HG02938 (cell line): ENCODE results near the gene RBM44.
"Not testable (repeated sequence)": the region's sequence is repeated elsewhere in the genome, so short reads cannot be mapped to it uniquely, and the experiment has no call there.

ENCODE experiments used
- ATAC-seq: cut with Tn5 transposase; IDR thresholded peaks from one replicate; pipeline ENCODE4 v1.9.1; 2021; ENCODE audit warnings: mild to moderate bottlenecking, moderate library complexity; ENCODE audit not compliant: unreplicated experiment

RBM44 gene

GRCh38 chr2:237841051-237841450 is 42.5 kb downstream of the RBM44 start:
- ATAC-seq = no peak

- ATAC-seq = not testable (repeated sequence)
Observed at GRCh38 chr2:237848940-237849339, 50.4 kb downstream of the RBM44 start.

- ATAC-seq = no peak
Observed at GRCh38 chr2:237854295-237854694, 55.7 kb downstream of the RBM44 start.

- ATAC-seq = no peak
Observed at GRCh38 chr2:237857791-237858190, 59.2 kb downstream of the RBM44 start.

GRCh38 chr2:237858294-237859081 is 59.9 kb downstream of the RBM44 start:
- ATAC-seq = no peak

- ATAC-seq = no peak
Observed at GRCh38 chr2:237859082-237859433, 60.5 kb downstream of the RBM44 start.

- ATAC-seq = no peak
Observed at GRCh38 chr2:237859533-237860272, 61.1 kb downstream of the RBM44 start, which contains the start of gene RAMP1. Gene RAMP1, plus strand, starts transcription at chr2:237859623. Its CDS starts 53 bp downstream, at chr2:237859676.

GRCh38 chr2:237860273-237860935 is 61.8 kb downstream of the RBM44 start:
- no peak for ATAC-seq

GRCh38 chr2:237861875-237862527 is 63.4 kb downstream of the RBM44 start:
- ATAC-seq = no peak

GRCh38 chr2:237862528-237862895 is 63.9 kb downstream of the RBM44 start:
- ATAC-seq = no peak

GRCh38 chr2:237863102-237863511 is 64.5 kb downstream of the RBM44 start:
- ATAC-seq = no peak

- no peak for ATAC-seq
Observed at GRCh38 chr2:237863689-237864443, 65.3 kb downstream of the RBM44 start.

GRCh38 chr2:237864444-237864931 is 65.9 kb downstream of the RBM44 start:
- no peak for ATAC-seq

GRCh38 chr2:237864940-237865622 is 66.5 kb downstream of the RBM44 start:
- ATAC-seq = no peak

- no peak for ATAC-seq
Observed at GRCh38 chr2:237865623-237866041, 67.1 kb downstream of the RBM44 start.

GRCh38 chr2:237866101-237866621 is 67.6 kb downstream of the RBM44 start:
- ATAC-seq = no peak

GRCh38 chr2:237867465-237867864 is 68.9 kb downstream of the RBM44 start:
- no peak for ATAC-seq

- ATAC-seq = not testable (repeated sequence)
Observed at GRCh38 chr2:237868074-237868473, 69.5 kb downstream of the RBM44 start.

- no peak for ATAC-seq
Observed at GRCh38 chr2:237868631-237869342, 70.2 kb downstream of the RBM44 start.
